Stimulated activated CD4-positive, alpha-beta T cell treated with anti-CD3 and anti-CD28 coated beads, Interleukin-4, amount 100 ng/mL, for 1 hour (primary cell): ENCODE measurements around the gene RPP40.

Experiments used
- DNase-seq: peaks from one replicate; pipeline ENCODE4 v3.0.0-alpha.2; 2020

Gene RPP40

DNA sequence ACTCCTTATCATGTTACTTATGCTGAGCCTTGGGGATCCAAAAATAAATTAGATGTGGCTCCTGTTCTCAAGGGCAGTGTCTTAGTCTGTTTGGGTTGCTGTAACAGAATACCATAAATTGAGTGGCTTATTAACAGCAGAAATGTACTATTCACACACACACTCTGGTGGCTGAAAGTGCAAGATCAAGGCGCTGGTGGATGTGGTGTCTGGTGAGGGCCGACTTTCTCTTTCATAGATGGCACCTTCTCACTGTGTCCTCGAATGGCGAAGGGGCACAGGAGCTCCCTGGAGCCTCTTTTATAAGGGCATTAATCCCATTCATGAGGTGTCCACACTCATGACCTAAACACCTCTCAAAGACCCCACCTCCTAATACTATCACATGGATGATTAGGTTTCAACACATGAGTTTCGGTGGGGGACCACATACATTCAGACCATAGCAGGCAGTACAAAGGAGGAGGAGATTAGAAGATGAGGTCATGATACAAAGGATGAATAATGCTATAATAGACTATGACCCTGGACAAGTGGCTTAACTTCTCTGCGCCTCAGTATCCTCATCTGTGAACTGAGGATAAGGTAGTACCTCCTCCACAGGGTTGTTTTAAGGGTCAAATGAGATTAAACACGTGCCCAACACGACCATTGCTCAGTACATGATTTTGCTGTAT lies 34.1 kb downstream of the RPP40 start:
- no peak for DNase-seq

DNA sequence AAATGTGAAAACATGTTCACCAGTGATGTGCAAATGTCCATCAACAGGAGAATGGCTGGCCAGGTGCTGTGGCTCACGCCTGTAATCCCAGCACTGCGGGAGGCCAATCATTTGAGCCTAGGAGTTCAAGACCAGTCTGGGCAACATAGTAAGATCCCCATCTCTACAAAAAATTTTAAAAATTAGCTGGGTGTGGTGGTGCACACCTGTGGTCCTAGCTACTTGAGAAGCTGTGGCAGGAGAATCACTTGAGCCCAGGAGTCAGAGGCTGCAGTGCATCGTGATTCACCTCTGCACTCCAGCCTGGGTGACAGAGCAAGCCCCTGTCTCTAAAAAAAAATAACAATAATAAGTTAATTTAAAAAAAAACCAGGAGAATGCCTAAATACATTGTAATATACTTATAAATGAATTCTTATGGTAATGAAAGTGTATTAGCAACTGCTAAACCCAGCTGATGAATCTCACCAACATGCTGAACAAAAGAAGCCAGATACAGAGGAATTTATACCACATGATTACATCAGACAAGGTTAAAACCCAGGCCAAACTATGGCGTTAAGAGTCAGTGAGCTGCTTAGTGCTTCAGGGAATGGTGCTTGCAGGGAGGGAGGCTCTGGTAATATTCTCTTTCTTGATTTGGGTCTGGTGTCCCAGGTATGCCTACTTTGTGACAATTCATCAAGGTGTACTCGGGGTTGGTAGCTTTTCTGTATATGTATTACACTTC lies 36.4 kb downstream of the RPP40 start:
- no peak for DNase-seq

DNA sequence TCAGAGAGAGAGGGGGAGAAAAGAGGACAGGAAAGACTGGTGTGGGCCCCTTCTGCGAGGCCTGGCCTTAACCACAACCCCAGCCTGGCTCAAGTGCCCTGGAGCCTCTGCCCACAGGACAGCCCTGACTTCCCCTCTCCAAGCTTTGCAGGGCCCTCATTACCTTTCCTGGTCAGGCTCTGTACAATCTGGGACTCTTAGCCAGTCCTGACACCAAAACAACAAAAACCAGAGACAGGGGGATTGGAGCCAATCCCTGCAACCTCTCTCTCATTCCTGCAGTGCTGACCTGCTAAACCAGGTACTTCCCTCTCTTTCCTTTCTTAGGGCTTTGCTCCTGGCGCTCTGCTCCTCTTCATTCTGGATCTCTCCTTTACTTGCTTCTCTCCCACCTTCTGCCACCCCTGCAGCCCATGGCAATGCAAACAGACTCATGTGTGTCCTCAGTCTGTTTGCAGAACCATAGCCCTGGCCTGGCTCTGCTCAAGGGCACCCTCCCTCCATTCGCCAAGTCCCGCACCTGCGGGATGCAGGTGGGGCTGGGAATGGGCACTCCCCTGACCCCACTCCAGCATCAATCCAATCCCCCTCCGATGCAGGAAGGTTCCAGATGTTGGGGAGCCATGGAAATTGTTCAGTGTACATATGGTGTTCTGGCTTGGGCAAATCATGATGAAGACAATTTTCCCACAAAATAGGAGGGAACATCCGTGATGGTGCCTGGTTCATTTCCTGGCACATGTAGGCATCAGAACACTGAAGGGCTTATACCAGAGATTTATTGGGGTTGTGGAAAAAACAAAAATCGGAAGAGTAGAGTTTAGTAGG lies 38.1 kb downstream of the RPP40 start:
- DNase-seq: no peak

DNA sequence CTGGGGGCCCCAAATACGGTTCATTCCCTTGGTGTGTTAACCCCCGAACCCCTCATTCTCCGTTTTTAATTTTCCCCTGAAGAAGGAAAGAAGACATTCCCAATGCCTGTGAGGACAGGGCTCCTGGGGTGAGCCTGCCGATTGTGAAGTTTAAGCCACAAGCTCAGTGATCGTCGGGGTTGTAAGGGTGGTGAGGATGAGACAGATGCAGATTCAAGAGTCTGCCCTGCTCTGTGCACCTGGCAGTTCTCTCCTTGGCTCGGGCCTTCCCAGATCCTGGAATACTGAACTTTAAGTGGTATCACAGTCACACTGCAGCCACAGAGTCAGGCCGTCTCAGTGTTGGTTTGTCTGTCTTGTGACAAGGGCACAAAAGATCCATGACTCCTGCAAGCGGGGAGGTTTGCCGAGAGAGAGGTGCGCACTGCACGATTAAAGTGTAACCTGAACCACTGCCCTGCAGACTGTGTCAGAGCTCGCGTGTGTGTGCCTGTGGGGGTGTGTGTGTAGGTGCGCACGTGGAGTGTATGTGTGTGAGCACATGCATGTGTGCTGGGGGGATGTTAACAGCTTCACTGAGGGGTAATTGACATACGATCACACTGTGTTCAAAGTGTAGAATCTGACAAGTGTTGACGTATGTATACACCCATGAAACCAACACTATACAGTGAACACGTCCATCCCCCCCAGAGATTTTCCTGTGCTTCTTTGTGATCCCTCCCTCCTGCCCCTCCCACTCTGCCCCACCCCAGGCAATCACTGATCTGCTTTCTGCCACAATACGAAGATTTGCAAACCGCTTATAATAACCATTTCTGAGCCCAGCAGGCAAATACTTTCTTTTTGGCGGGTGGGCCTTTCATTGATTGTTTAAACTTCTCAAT lies 38.9 kb downstream of the RPP40 start:
- DNase-seq: no peak

DNA sequence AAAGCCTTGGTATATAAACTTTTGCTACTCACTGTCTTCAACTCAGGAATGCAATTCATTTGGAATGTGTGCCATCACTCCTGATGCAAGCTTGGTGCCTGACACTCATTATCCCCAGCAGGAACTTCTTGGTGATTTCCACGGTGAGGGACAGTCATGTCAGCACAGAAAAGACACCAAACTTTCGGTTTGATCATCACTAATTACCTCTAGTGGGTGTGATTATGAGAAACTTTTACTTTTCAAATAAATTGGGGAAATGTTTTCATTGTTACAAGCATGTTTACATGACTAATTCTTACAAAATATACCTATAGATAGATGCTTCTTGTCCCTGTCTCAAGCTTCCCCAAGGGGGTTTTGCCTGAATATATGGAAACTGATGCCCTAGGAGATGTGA lies 40.9 kb downstream of the RPP40 start:
- DNase-seq: no peak

DNA sequence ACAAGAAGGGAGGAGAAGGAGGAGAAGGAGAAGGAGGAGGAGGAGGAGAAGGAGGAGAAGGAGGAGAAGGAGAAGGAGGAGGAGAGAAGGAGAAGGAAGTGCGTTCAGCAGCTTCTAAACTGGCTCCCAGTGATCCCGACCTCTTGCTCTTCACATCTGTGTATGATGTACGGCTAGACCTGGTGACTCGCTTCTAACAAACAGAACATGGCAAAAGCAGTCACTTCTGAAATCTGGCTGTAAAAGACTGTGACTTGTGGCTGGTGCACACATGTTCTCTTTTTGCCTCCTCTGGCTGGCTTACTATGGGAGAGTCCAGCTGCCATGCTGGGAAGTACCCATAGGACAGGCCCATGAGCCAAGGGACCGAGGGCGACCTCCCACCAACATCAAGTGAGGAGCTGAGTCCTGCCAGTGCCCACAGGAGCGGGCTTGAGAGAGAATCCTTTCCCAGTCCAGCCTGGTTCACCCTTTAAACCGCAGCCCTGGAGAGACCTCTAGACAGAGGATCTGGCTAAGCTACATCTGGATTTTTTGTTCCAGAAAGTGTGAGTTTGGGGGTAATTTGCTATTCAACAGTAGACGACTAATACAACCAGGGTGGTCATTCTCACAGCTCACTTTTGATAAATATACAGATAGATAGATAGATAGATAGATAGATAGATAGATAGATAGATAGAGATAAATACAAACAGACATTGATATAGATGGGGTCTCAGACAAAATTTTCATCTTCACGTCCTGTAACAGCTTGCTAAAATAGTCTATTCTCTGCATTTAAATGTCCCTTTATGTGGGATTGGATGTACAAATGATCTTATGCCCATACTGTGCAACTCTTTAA lies 42.3 kb downstream of the RPP40 start:
- DNase-seq: no peak

DNA sequence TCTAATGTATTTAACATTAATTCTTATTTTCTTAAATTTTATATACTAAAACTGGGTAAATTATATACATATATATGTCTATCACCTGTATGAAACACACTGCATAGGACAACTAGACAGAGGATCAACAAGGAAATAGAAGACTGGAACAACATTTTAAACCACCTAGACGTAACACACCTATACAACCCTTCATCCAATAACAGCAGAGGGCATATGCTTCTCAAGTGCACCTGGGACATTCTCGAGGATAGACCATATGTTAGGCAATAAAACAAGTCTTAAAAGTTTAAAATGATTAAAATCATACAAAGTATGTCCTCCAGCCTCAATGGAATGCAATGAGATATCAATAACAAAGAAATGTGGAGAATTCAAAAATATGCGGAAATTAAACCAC lies 45.2 kb downstream of the RPP40 start:
- DNase-seq: no peak

DNA sequence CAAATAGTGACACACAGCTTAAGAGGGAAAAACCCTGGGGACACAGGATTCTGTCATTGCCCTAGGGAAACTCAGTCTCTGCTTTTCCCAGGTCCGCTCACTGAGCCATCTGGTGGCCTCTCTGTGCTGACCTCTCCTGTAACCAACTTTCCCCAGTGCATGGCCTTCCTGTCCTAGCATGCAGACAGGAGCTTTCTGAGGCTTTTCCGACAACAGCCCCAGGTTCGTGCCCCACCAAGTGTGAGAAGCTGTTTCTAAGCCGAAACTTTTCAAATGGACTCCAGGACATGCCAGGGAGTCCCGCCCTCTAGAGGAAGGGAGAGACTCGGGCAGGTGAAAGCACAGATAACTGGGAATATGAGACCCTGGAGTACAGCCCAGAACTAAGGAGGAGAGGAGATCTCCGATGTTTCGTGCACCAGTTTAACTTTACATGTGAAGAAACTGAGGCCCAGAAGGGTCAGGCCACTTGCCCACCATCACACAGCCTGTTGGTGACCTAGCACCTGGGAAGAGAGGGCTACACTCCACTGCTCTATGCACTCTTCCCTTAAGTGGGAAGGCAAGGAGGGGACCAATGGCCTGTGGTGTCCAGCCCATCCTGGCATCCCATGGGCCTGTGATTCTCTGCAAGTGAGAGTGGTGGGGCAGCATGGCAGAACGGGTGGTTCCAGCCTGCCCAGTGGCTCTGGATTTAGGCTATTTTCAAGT lies 46.2 kb downstream of the RPP40 start:
- DNase-seq: no peak

DNA sequence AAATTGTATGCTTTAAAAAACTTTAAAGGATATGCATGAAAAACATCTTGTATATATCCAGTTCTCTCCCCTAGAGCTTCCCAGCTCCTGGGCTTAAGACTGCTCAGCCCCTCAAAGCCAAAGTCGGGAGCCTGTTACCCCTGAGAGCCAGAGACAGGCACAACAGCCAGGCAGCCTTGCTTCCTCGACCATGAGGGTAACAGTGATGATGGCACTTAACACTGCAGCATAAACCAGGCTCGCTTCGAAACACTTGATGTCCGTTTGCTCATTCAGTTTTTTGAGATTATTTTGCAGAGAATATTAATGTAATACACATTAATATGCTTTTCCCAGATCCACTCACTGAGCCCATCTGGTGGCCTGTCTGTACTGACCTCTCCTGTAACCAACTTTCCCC lies 47.2 kb downstream of the RPP40 start:
- no peak for DNase-seq

DNA sequence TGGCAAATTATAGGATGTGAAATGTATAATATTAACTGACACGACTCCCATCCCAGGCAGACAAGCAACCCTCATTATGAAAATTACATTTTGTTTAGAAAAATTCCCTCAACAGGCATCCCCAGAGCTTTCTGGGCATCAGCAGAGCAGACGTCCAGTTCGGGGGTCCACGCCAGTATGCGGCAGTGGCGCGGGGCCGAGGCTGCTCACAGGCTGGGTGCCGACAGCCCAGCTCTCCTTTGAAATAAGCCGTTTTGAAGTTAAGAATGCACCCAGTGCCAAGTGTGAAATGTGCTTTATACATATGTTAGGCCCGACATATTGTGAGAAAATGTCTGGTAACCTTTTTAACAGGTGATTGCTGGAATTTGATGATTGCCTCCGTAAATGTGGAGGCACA lies 50.4 kb downstream of the RPP40 start:
- no peak for DNase-seq

DNA sequence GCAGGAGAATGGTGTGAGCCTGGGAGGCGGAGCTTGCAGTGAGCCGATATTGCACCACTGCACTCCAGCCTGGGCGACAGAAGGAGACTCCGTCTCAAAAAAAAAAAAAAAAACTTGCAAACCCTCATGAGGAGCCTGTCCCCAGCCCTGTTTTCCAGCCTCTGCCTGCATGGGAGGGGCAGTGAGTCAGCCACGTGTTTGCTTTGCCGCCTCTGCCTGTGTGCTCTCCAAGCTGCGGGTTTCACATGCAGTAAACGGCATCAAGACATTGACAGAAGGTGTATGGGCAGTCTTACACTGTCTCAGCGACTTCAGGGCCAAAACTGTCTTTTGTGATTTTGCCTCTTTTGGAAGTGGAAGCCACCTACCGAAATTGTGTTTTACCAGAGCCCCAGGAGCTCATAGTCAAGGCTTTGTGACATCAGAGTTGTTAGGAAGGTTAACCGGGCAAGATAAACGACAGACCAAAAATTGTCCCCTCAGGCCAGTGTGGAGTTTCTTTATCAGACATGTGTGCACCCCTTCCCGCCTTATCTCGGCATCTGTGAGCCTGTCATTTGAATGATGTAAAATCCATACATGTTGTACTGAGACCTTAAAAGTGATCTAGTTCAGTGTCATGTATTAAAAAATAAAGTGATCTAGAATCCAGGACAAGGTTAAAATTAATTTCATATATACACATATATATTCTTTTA lies 52.9 kb downstream of the RPP40 start:
- DNase-seq: no peak

DNA sequence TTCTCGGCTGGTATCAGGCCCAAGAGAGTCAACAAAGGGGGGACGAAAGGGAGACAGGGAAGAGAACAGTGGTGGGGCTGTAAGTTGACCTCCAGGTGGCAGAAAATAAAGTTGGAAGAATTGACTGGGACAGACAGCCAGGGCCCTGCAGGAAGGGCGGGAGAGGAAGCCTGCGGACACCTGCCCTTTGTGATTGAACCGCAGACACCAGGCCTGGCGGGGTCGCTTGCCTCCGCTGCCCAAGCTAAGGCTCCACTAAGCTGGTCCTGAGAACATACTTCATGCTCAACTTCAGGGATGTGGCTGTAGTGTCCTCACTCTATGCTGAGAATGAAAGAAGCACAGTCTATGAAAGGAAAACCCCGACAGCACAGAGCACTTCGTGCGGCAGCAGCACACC lies 53.8 kb downstream of the RPP40 start:
- DNase-seq: no peak

DNA sequence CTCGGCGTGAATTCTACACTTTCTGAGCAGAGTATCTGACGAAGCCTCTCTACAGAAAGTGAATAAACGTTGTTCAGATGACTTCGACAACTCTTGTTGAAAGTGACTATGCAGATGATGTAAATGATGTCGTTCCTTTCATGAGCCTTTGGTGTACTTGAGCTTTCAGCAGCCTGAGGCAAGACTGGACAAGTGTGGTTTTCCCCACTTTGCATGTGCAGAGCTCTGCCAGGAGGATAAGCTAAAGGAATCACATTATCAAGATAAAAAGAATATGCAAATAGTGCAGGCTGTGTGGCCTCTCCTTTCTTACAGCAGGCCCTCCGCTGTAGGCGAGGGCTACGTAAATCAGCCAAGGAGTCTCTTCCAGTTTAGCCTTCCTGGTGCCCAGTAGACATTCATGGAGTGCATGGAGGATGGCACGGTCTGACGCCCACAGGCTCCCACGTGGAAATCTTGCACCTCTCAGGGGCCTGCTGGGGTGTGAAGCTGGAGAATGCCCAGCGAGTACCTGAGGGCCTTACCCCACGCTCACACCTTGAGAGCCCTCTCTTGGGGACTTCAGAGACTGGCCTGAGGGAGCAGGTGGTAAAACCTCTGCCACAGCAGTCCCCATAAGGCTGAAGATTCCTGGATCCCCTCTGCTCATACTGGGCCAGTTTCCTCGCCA lies 54.9 kb downstream of the RPP40 start:
- no peak for DNase-seq

DNA sequence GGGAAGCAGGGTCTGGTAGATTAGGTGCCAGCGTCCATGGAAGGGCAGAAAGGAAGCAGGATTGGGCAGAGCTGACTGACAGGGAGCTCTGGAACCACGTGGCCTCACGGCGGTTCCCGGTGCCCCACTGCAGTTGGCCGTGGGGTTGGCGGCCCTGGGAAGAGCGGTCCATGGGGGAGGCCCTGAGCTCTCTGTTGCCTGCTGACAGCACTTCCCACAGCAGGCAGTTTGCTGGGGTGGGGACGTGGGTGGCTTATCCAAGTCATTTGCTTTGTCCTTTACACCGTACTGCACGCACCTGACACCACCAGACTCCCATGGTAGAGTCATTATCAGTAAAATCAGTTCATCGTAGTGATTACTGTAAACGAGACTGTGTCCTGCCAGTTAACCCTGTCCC lies 56.1 kb downstream of the RPP40 start:
- no peak for DNase-seq

DNA sequence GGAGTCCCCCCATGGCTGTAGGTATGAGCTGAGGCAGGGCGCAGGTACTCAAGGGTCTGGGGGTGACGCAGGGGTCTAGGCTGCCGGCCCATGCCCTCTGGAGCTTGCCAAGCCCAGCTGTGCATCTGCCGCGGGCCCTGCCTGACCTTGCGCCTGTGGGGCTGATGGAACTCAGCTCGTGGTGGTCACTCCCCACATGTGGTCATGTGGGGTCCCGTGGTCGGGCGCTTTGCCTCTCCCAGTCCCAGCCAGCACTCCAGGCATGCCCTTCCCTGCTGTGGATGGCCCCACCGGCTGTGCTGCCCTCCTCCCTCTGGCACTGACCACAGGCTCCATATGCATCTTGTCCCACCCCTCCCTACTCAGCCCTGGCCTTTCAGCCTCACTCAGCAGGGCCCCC lies 57.3 kb downstream of the RPP40 start:
- DNase-seq: no peak
